ENCODE results near the gene LIMS1. TPM values are rescaled to one million over a fixed set of nuclear protein-coding genes. Genes with fewer than 3 reads are reported as not detected.
A peak's percentile ranks its signal among the peaks of the same experiment; 100 is the strongest.

The LIMS1 gene
- total RNA-seq, 1 experiment from 2014 or later: 70.9 TPM

GRCh38 chr2:108574332-108574731 lies 40.1 kb downstream of the LIMS1 start:
- Mint-ChIP-seq H3K36me3 (ENCODE audit: insufficient read depth, unreplicated experiment) (no peaks in the 10 kb centered on the region), H3K27me3 (ENCODE audit: insufficient read depth, unreplicated experiment) (no peaks in the 10 kb centered on the region), H3K9me3 (ENCODE audit: unreplicated experiment) (no peaks in the 10 kb centered on the region), H3K27ac (ENCODE audit: low read depth, unreplicated experiment) (no peak overlapping the region), H3K4me1 (ENCODE audit: insufficient read depth, unreplicated experiment) (peaks cover 59% of the 10 kb centered on the region), H3K4me3 (ENCODE audit: unreplicated experiment) (no peak overlapping the region)
- TF ChIP-seq, protein P1, sequence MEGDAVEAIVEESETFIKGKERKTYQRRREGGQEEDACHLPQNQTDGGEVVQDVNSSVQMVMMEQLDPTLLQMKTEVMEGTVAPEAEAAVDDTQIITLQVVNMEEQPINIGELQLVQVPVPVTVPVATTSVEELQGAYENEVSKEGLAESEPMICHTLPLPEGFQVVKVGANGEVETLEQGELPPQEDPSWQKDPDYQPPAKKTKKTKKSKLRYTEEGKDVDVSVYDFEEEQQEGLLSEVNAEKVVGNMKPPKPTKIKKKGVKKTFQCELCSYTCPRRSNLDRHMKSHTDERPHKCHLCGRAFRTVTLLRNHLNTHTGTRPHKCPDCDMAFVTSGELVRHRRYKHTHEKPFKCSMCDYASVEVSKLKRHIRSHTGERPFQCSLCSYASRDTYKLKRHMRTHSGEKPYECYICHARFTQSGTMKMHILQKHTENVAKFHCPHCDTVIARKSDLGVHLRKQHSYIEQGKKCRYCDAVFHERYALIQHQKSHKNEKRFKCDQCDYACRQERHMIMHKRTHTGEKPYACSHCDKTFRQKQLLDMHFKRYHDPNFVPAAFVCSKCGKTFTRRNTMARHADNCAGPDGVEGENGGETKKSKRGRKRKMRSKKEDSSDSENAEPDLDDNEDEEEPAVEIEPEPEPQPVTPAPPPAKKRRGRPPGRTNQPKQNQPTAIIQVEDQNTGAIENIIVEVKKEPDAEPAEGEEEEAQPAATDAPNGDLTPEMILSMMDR (IDR thresholded peaks at IDR 0.05; ENCODE audit: unreplicated experiment): no peak
- CTCF ChIA-PET: interaction anchor here (0.6 to 6.2 kb wide), 8 partner anchors 8 to 176 kb away, joined by 3 to 58 read pairs (median 4); partner anchors contain the start of gene LIMS1
- POLR2A ChIA-PET: interaction anchor here (1.2 to 9.8 kb wide), 9 partner anchors 10 to 124 kb away, joined by 3 to 263 read pairs (median 10); partner anchors contain the start of genes GCC2 and LIMS1
- intact Hi-C loops (cut with micrococcal nuclease): no loop called here
- BruUV-seq (replicated peaks): no TSS peak
- DNase-seq (ENCODE audit: unreplicated experiment): no peak

- ChIA-PET POLR2A (interaction anchor here (0.5 to 9.8 kb wide), 16 partner anchors 9 to 217 kb away, joined by 3 to 263 read pairs (median 4); partner anchors contain the start of genes GCC2 and LIMS1), CTCF (interaction anchor here (0.7 to 6.2 kb wide), 11 partner anchors 11 to 1007 kb away, joined by 3 to 58 read pairs (median 3); partner anchors contain the start of gene LIMS1)
- intact Hi-C loops (cut with micrococcal nuclease): no loop called here
- no peaks in the 10 kb centered on the region for H3K27me3 Mint-ChIP-seq (ENCODE audit: insufficient read depth, unreplicated experiment)
- peaks cover 60% of the 10 kb centered on the region for H3K4me1 Mint-ChIP-seq (ENCODE audit: insufficient read depth, unreplicated experiment)
- H3K36me3 Mint-ChIP-seq (ENCODE audit: insufficient read depth, unreplicated experiment): no peaks in the 10 kb centered on the region
- DNase-seq (ENCODE audit: unreplicated experiment): peak; percentile 59
- BruUV-seq (replicated peaks): no TSS peak
- TF ChIP-seq, protein P1 (IDR thresholded peaks at IDR 0.05; ENCODE audit: unreplicated experiment): no peak
- H3K27ac Mint-ChIP-seq (ENCODE audit: low read depth, unreplicated experiment): peak overlapping the region; percentile 65
- no peaks in the 10 kb centered on the region for H3K9me3 Mint-ChIP-seq (ENCODE audit: unreplicated experiment)
- peak overlapping the region; percentile 3 for H3K4me3 Mint-ChIP-seq (ENCODE audit: unreplicated experiment)
These were observed 41.1 kb downstream of the LIMS1 start for GRCh38 chr2:108575132-108575966.

DNA sequence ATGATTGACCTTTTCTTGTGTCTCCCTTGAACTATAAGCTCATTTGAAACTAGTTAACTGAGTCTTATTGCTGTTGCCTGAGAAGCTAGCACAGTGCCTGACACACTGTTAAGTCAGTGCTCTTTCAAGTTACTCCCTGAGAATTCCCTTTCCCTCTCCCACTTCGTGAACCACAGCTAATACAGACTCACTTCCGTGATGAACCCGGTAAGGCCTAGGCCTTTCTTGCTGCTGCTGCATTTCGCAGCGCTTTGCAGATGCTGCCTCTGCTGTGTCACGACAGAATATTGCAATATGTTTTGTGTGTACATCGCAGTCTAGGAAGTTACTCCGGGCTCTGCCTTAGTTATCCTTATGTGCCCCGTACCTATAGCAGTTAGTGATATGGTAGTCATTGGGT lies 42.8 kb downstream of the LIMS1 start:
- H3K9me3 Mint-ChIP-seq (ENCODE audit: unreplicated experiment): no peaks in the 10 kb centered on the region
- H3K27me3 Mint-ChIP-seq (ENCODE audit: insufficient read depth, unreplicated experiment): no peaks in the 10 kb centered on the region
- H3K36me3 Mint-ChIP-seq (ENCODE audit: insufficient read depth, unreplicated experiment): no peaks in the 10 kb centered on the region
- peak overlapping the region; percentile 65 for H3K27ac Mint-ChIP-seq (ENCODE audit: low read depth, unreplicated experiment)
- intact Hi-C loops (cut with micrococcal nuclease): no loop called here
- H3K4me3 Mint-ChIP-seq (ENCODE audit: unreplicated experiment): no peak overlapping the region
- ChIA-PET POLR2A (interaction anchor here (3.3 to 9.8 kb wide), 3 partner anchors 11 to 127 kb away, joined by 22 to 263 read pairs (median 30); partner anchors contain the start of genes GCC2 and LIMS1), CTCF (interaction anchor here (0.5 to 6.2 kb wide), 5 partner anchors 9 to 84 kb away, joined by 3 to 58 read pairs (median 3); no protein-coding TSS in a partner anchor)
- H3K4me1 Mint-ChIP-seq (ENCODE audit: insufficient read depth, unreplicated experiment): peaks cover 52% of the 10 kb centered on the region
- DNase-seq (ENCODE audit: unreplicated experiment): no peak
- TF ChIP-seq, protein P1 (IDR thresholded peaks at IDR 0.05; ENCODE audit: unreplicated experiment): no peak
- BruUV-seq (replicated peaks): no TSS peak

DNA sequence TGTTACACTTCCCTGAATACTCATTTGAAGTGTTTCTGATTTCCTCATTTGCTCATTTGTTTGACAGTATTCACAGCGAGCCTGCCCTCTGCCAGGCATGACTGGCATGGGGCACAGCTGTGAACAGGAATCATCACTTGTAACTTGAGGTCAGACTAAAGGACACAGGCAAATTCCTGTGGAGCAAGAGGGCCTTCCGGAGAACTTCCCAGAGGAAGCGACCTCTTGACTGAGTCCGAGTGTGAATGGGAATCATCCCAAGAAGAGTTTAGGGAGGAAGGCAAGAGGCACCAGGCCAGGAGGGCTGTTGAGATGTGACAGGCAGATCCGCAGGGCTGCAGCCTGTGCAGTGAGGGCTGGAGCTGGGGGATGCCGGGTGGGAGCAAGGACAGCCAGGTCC lies 45.4 kb downstream of the LIMS1 start:
- BruUV-seq (replicated peaks): no TSS peak
- H3K4me3 Mint-ChIP-seq (ENCODE audit: unreplicated experiment): no peak overlapping the region
- H3K27me3 Mint-ChIP-seq (ENCODE audit: insufficient read depth, unreplicated experiment): no peaks in the 10 kb centered on the region
- no peaks in the 10 kb centered on the region for H3K36me3 Mint-ChIP-seq (ENCODE audit: insufficient read depth, unreplicated experiment)
- no peaks in the 10 kb centered on the region for H3K9me3 Mint-ChIP-seq (ENCODE audit: unreplicated experiment)
- H3K4me1 Mint-ChIP-seq (ENCODE audit: insufficient read depth, unreplicated experiment): peaks cover 38% of the 10 kb centered on the region
- no peak for DNase-seq (ENCODE audit: unreplicated experiment)
- H3K27ac Mint-ChIP-seq (ENCODE audit: low read depth, unreplicated experiment): no peak overlapping the region
- ChIA-PET POLR2A (interaction anchor here (0.6 kb wide), 2 partner anchors 109 to 186 kb away, joined by 3 to 5 read pairs; no protein-coding TSS in a partner anchor), CTCF (interaction anchor here (2.7 kb wide), 1 partner anchor 57 kb away, joined by 6 read pairs; no protein-coding TSS in a partner anchor)
- intact Hi-C loops (cut with micrococcal nuclease): loop anchor here (5.0 kb wide), 2 partner anchors 362 to 642 kb away; no protein-coding TSS in a partner anchor
- TF ChIP-seq, protein P1 (IDR thresholded peaks at IDR 0.05; ENCODE audit: unreplicated experiment): no peak

Data from MCF 10A (cell line).